SIG-M5 treated with dmso at 0.1 percent for 504 hours (cell line): ENCODE measurements around the gene YLPM1.
"Not testable (repeated sequence)": the region's sequence is repeated elsewhere in the genome, so short reads cannot be mapped to it uniquely, and the experiment has no call there.

ENCODE experiments used
- DNase-seq: peaks from one replicate; lab custom pipeline; 2025; ENCODE audit not compliant: unreplicated experiment; lab: John Stamatoyannopoulos, UW

YLPM1 gene, protein sequence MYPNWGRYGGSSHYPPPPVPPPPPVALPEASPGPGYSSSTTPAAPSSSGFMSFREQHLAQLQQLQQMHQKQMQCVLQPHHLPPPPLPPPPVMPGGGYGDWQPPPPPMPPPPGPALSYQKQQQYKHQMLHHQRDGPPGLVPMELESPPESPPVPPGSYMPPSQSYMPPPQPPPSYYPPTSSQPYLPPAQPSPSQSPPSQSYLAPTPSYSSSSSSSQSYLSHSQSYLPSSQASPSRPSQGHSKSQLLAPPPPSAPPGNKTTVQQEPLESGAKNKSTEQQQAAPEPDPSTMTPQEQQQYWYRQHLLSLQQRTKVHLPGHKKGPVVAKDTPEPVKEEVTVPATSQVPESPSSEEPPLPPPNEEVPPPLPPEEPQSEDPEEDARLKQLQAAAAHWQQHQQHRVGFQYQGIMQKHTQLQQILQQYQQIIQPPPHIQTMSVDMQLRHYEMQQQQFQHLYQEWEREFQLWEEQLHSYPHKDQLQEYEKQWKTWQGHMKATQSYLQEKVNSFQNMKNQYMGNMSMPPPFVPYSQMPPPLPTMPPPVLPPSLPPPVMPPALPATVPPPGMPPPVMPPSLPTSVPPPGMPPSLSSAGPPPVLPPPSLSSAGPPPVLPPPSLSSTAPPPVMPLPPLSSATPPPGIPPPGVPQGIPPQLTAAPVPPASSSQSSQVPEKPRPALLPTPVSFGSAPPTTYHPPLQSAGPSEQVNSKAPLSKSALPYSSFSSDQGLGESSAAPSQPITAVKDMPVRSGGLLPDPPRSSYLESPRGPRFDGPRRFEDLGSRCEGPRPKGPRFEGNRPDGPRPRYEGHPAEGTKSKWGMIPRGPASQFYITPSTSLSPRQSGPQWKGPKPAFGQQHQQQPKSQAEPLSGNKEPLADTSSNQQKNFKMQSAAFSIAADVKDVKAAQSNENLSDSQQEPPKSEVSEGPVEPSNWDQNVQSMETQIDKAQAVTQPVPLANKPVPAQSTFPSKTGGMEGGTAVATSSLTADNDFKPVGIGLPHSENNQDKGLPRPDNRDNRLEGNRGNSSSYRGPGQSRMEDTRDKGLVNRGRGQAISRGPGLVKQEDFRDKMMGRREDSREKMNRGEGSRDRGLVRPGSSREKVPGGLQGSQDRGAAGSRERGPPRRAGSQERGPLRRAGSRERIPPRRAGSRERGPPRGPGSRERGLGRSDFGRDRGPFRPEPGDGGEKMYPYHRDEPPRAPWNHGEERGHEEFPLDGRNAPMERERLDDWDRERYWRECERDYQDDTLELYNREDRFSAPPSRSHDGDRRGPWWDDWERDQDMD (N-terminal part only)

GRCh38 chr14:74762917-74763802 lies at the start of gene YLPM1:
Gene YLPM1 (plus strand): TSS chr14:74763316. CDS start chr14:74763490, 174 bp downstream.
- DNase-seq = peak; percentile 97

GRCh38 chr14:74713395-74713735 lies 49.8 kb upstream of the YLPM1 start:
- no peak for DNase-seq

DNA sequence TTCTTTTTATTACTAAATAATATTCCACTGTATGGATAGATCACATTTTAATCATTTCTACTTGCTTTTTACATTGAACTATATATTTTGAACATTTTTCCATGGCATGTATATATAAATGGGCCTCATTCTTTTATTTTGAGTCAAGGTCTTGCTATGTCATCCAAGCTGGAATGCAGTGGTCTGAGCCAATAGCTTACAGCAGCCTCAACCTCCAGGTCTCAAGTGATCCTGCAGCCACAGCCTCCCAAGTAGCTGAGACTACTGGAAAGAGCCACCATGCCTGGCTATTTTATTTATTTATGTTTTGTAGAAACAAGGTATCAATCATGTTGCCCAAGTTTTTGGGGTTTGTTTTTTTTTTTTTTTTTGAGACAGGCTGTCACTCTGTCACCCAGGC lies 42.6 kb upstream of the YLPM1 start:
- DNase-seq = no peak

- no peak for DNase-seq
These were observed 40.0 kb upstream of the YLPM1 start for GRCh38 chr14:74723134-74723533.

- DNase-seq = no peak
These were observed 30.7 kb upstream of the YLPM1 start for GRCh38 chr14:74732387-74732786.

GRCh38 chr14:74733221-74733620 lies 29.9 kb upstream of the YLPM1 start:
- DNase-seq = no peak

GRCh38 chr14:74735125-74735524 lies 28.0 kb upstream of the YLPM1 start:
- no peak for DNase-seq

DNA sequence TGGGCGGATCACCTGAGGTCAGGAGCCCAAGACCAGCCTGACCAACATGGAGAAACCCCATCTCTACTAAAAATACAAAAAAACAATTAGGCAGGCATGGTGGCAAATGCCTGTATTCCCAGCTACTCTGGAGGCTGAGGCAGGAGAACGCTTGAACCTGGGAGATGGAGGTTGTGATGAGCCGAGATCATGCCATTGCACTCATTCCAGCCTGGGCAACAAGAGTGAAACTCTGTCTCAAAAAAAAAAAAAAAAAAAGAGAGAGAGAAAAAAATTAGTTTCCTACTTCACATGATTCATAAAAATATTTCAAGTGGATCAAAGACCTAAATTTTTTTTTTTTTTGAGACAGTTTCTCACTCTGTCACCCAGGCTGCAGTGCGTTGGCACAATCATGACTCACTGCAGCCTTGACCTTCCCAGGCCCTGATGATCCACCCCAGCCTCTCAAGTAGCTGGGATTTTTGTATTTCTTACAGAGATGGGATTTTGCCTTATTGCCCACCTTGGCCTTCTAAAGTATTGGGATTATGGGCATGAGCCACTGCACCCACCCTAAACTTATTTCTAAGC lies 25.3 kb upstream of the YLPM1 start:
- DNase-seq = no peak

DNA sequence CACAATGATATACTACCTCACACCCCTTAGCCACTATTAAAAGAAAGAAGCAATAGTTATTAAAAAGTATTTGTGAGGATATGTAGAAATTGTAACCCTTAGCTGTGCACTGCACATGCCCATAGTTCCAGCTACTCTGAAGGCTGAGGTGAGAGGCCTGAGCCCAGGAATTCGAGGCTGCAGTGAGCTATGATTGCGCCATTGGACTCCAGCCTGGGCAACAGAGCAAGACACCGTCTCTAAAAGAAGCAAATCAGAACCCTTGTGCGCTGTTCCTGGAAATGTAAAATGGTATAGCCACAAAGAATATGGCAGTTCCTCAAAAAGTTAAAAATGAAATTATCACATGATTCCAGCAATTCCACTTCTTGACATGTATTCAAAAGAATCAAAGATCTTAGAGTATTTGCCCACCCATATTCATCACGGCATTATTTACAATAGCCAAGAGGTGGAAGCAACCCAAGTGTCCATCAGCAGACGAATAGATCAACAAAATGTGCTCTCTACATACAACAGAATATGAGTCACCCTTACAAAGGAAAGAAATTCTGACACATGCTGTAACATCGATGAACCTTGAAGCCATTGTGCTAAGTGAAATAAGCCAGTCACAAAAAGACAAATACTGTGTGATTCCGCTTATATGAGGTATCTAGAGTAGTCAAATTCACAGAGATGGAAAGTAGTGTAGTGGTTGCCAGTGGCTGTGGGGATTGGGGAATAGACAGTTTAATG lies 23.7 kb upstream of the YLPM1 start:
- no peak for DNase-seq

- DNase-seq = no peak
These were observed 15.9 kb upstream of the YLPM1 start for GRCh38 chr14:74747237-74747636.

- DNase-seq = no peak
These were observed 9.0 kb upstream of the YLPM1 start for GRCh38 chr14:74754157-74754556.

DNA sequence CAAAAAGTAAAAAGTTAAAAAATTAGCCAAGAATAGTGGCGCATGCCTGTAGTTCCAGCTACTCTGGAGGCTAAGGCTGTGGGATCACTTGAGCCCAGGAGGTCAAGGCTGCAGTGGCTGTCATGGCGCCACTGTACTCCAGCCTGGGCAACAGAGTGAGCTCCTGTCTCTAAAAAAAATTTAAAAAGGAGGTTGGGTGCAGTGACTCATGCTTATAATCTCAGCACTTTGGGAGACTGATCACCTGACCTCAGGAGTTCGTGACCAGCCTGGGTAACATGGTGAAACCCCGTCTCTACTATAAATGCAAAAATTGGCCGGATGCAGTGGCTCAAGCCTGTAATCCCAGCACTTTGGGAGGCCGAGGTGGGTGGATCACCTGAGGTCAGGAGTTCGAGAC lies 8.2 kb upstream of the YLPM1 start:
- DNase-seq = no peak

- DNase-seq = no peak
These were observed 6.8 kb upstream of the YLPM1 start for GRCh38 chr14:74756326-74756725.

GRCh38 chr14:74758505-74758904 lies 4.6 kb upstream of the YLPM1 start:
- not testable (repeated sequence) for DNase-seq

DNA sequence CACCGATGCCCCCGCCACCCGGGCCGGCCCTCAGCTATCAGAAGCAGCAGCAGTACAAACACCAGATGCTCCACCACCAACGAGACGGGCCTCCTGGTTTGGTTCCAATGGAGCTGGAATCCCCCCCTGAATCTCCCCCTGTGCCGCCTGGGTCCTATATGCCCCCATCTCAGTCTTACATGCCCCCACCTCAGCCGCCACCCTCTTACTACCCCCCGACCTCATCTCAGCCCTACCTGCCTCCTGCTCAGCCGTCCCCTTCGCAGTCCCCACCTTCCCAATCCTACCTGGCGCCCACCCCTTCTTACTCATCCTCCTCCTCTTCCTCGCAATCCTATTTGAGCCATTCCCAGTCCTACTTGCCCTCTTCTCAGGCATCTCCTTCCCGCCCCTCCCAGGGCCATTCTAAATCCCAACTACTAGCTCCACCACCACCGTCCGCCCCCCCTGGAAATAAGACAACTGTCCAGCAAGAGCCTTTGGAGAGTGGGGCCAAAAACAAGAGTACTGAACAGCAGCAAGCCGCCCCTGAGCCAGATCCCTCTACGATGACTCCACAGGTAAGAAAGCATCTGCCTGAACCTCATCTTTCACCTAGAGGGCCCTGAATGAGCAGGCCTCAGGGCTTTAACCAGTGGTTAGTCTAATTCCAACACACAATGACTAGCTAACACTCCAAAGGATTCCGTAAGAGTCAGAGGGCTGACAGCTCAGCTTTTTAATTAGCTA lies 851 bp downstream of the YLPM1 start:
- no peak for DNase-seq

GRCh38 chr14:74765721-74766120 lies 2.6 kb downstream of the YLPM1 start:
- DNase-seq = no peak

GRCh38 chr14:74771399-74771798 lies 8.3 kb downstream of the YLPM1 start:
- no peak for DNase-seq

GRCh38 chr14:74784634-74785033 lies 21.5 kb downstream of the YLPM1 start:
- no peak for DNase-seq
